Ovary (tissue), 3 donors: ENCODE measurements around the gene TOM1L2.

ENCODE experiments used
- CTCF ChIP-seq, 3 donors: fragments of 450-650 bp in 2 of 3; fragments of 200-600 bp in 1 of 3; IDR thresholded peaks; one replicate each; pipeline versions ENCODE4 v1.5.1 to v1.8.0; 2016 to 2022; ENCODE audit warnings: antibody characterized with exemption in 3 of 3, mild to moderate bottlenecking in 1 of 3
- EP300 ChIP-seq: sonication (generic); formaldehyde crosslinking; IDR thresholded peaks from one replicate; pipeline ENCODE4 v1.6.1; 2017; ENCODE audit warnings: antibody characterized with exemption
- POLR2A ChIP-seq: fragments of 450-650 bp; IDR thresholded peaks from one replicate; pipeline ENCODE4 v1.6.1; 2017; ENCODE audit warnings: antibody characterized with exemption, mild to moderate bottlenecking, moderate library complexity
- donor health status: DM: no; HTN: no; CAD: no.

- no peak for TF ChIP-seq CTCF (IDR thresholded peaks at IDR 0.05)
- no peak for TF ChIP-seq EP300
- TF ChIP-seq POLR2A: no peak
Observed at GRCh38 chr17:17994271-17995069, 22.3 kb upstream of the TOM1L2 start.
